ENCODE data around the gene MAT2B. TPM values are rescaled to one million over a fixed set of nuclear protein-coding genes. Genes with fewer than 3 reads are reported as not detected.

MAT2B gene
- total RNA-seq, 1 donor from 2014 or later = 38.3 TPM

GRCh38 chr5:163542771-163543170 lies 37.4 kb downstream of the MAT2B start:
- intact Hi-C loops (cut with DNase I) = no loop called here
- ATAC-seq (no peak), DNase-seq (ENCODE audit: low spot score) (no peak)

GRCh38 chr5:163544041-163544440 lies 38.6 kb downstream of the MAT2B start:
- intact Hi-C loops (cut with DNase I) = no loop called here
- no peak for DNase-seq (ENCODE audit: low spot score)
- ATAC-seq = no peak

GRCh38 chr5:163544836-163545235 lies 39.4 kb downstream of the MAT2B start:
- DNase-seq (ENCODE audit: low spot score) = no peak
- intact Hi-C loops (cut with DNase I) = no loop called here
- no peak for ATAC-seq

GRCh38 chr5:163548649-163549048 lies 43.2 kb downstream of the MAT2B start:
- DNase-seq (ENCODE audit: low spot score) (no peak), ATAC-seq (no peak)
- intact Hi-C loops (cut with DNase I) = no loop called here

GRCh38 chr5:163551156-163551555 lies 45.7 kb downstream of the MAT2B start:
- DNase-seq (ENCODE audit: low spot score) = no peak
- no peak for ATAC-seq
- intact Hi-C loops (cut with DNase I) = no loop called here

GRCh38 chr5:163552536-163552935 lies 47.1 kb downstream of the MAT2B start:
- no peak for ATAC-seq
- intact Hi-C loops (cut with DNase I) = no loop called here
- no peak for DNase-seq (ENCODE audit: low spot score)

- DNase-seq (ENCODE audit: low spot score) (no peak), ATAC-seq (no peak)
- intact Hi-C loops (cut with DNase I) = no loop called here
These were observed 55.9 kb downstream of the MAT2B start for GRCh38 chr5:163561339-163561738.

- intact Hi-C loops (cut with DNase I) = no loop called here
- DNase-seq (ENCODE audit: low spot score) (no peak), ATAC-seq (no peak)
These were observed 56.7 kb downstream of the MAT2B start for GRCh38 chr5:163562071-163562470.

- DNase-seq (ENCODE audit: low spot score) (no peak), ATAC-seq (no peak)
- intact Hi-C loops (cut with DNase I) = no loop called here
These were observed 57.7 kb downstream of the MAT2B start for GRCh38 chr5:163563112-163563511.

- intact Hi-C loops (cut with DNase I) = no loop called here
- no peak for ATAC-seq
- DNase-seq (ENCODE audit: low spot score) = no peak
These were observed 58.5 kb downstream of the MAT2B start for GRCh38 chr5:163563880-163564279.

GRCh38 chr5:163564321-163564938 lies 59.0 kb downstream of the MAT2B start:
- intact Hi-C loops (cut with DNase I) = no loop called here
- ATAC-seq (peak; percentile 59), DNase-seq (ENCODE audit: low spot score) (peak; percentile 66)

- peak; percentile 20 for ATAC-seq
- intact Hi-C loops (cut with DNase I) = no loop called here
- DNase-seq (ENCODE audit: low spot score) = no peak
These were observed 60.1 kb downstream of the MAT2B start for GRCh38 chr5:163565492-163565891.

- peak; percentile 17 for ATAC-seq
- DNase-seq (ENCODE audit: low spot score) = no peak
- intact Hi-C loops (cut with DNase I) = no loop called here
These were observed 60.7 kb downstream of the MAT2B start for GRCh38 chr5:163565931-163566608.

- no peak for ATAC-seq
- intact Hi-C loops (cut with DNase I) = no loop called here
- no peak for DNase-seq (ENCODE audit: low spot score)
These were observed 61.3 kb downstream of the MAT2B start for GRCh38 chr5:163566678-163567077.

- intact Hi-C loops (cut with DNase I) = no loop called here
- DNase-seq (ENCODE audit: low spot score) = no peak
- no peak for ATAC-seq
These were observed 62.4 kb downstream of the MAT2B start for GRCh38 chr5:163567811-163568210.

Other genes with a start within 250 kb of the MAT2B start
- gene CCNG1, start 68.0 kb upstream of the MAT2B start, total RNA-seq = 114 TPM
- 23.0 TPM for gene NUDCD2, start 45.5 kb upstream of the MAT2B start, total RNA-seq
- 0.85 TPM for gene HMMR, start 45.0 kb upstream of the MAT2B start, total RNA-seq